NB4 (cell line): ENCODE measurements around the gene CCT5.

ENCODE experiments used
- MYC ChIP-seq: IDR thresholded peaks from 2 replicates; pipeline ENCODE4 v1.6.1; 2011; ENCODE audit warnings: low read depth, low read length
- POLR2A ChIP-seq: IDR thresholded peaks from 2 replicates; pipeline ENCODE4 v1.6.1; 2011; ENCODE audit warnings: mild to moderate bottlenecking; ENCODE audit not compliant: insufficient read length; ENCODE audit errors: extremely low read depth
- TF ChIP-seq, protein P1 (sequence below): IDR thresholded peaks from one replicate; pipeline ENCODE4 v1.5.1; 2012; ENCODE audit warnings: low read depth, low read length

DNA sequence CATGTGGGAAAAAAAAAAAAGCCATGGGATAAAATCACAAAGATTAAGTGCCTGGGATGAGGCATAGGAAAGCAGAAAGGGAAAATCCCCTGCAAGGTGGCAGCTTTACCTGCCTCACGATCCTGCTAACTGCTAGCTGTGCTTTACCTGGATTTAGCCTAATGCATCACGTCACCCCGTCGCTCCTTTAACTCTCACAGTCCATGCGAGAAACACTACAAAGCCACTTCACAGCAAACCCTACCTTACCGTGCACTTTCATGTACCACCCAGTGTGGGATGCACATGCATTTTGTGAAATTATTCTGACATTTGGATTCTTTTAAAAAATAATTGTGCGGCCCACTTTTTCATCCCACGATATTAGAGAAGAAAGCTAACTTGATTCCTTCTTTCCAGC lies 31.4 kb upstream of the CCT5 start:
- TF ChIP-seq, protein P1, sequence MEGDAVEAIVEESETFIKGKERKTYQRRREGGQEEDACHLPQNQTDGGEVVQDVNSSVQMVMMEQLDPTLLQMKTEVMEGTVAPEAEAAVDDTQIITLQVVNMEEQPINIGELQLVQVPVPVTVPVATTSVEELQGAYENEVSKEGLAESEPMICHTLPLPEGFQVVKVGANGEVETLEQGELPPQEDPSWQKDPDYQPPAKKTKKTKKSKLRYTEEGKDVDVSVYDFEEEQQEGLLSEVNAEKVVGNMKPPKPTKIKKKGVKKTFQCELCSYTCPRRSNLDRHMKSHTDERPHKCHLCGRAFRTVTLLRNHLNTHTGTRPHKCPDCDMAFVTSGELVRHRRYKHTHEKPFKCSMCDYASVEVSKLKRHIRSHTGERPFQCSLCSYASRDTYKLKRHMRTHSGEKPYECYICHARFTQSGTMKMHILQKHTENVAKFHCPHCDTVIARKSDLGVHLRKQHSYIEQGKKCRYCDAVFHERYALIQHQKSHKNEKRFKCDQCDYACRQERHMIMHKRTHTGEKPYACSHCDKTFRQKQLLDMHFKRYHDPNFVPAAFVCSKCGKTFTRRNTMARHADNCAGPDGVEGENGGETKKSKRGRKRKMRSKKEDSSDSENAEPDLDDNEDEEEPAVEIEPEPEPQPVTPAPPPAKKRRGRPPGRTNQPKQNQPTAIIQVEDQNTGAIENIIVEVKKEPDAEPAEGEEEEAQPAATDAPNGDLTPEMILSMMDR: no peak
- TF ChIP-seq POLR2A: no peak
- no peak for TF ChIP-seq MYC
